GM23338 (cell line): ENCODE results near the gene GPBP1L1.

ENCODE experiments used
- CTCF ChIP-seq, 2 experiments: fragments of 200-600 bp in 1 of 2; sonication (generic) in 1 of 2; conservative IDR thresholded peaks; 2 replicates each; pipeline versions ENCODE4 v1.5.1 to v1.6.1; 2016 to 2017; ENCODE audit warnings: antibody characterized with exemption in 2 of 2, low read depth in 2 of 2, mild to moderate bottlenecking in 2 of 2, moderate library complexity in 1 of 2
- EZH2 ChIP-seq: fragments of 200-600 bp; sonication (generic); IDR thresholded peaks from one replicate; pipeline ENCODE4 v1.8.0; 2017; ENCODE audit warnings: antibody characterized with exemption, mild to moderate bottlenecking, low read depth; ENCODE audit not compliant: unreplicated experiment
- EZH2phosphoT487 ChIP-seq: fragments of 200-600 bp; sonication (generic); IDR thresholded peaks from one replicate; pipeline ENCODE4 v1.8.1; 2018; ENCODE audit warnings: antibody characterized with exemption; ENCODE audit not compliant: unreplicated experiment
- JUNB ChIP-seq: IDR thresholded peaks from one replicate; pipeline ENCODE4 v1.6.1; 2016; ENCODE audit warnings: antibody characterized with exemption; ENCODE audit not compliant: unreplicated experiment
- POLR2AphosphoS5 ChIP-seq: IDR thresholded peaks from 2 replicates; pipeline ENCODE4 v1.6.1; 2016; ENCODE audit warnings: antibody characterized with exemption, low read depth
- REST ChIP-seq: IDR thresholded peaks from one replicate; pipeline ENCODE4 v1.6.1; 2018; ENCODE audit warnings: antibody characterized with exemption; ENCODE audit not compliant: unreplicated experiment

GRCh38 chr1:45659222-45659621 is 27.1 kb downstream of the GPBP1L1 start:
- TF ChIP-seq CTCF (conservative IDR thresholded peaks at IDR 0.05; ENCODE audit: low read depth in 2 of 2): no peak
- TF ChIP-seq REST: no peak
- no peak for TF ChIP-seq EZH2
- TF ChIP-seq POLR2AphosphoS5: no peak
- no peak for TF ChIP-seq EZH2phosphoT487
- TF ChIP-seq JUNB: no peak
